H9 (cell line): ENCODE measurements around the gene DOK6. TPM values are rescaled to one million over a fixed set of nuclear protein-coding genes. Genes with fewer than 3 reads are reported as not detected.

Experiments used
- DNase-seq: peaks from one replicate; pipeline ENCODE4 v3.0.0-alpha.2; 2017
- H2AFZ ChIP-seq: one replicate; pipeline ENCODE4 v1.6.1; 2013; ENCODE audit warnings: mild to moderate bottlenecking, low read length, control low read depth, moderate library complexity
- H2AK5ac ChIP-seq: 2 replicates; pipeline ENCODE4 v1.6.1; 2013; ENCODE audit warnings: low read length, control low read depth, mixed read lengths; ENCODE audit not compliant: insufficient read length
- H2BK120ac ChIP-seq: one replicate; pipeline ENCODE4 v1.6.1; 2013; ENCODE audit warnings: low read depth, mild to moderate bottlenecking, low read length, control low read depth, inconsistent platforms; ENCODE audit not compliant: poor library complexity, severe bottlenecking
- H2BK12ac ChIP-seq: 2 replicates; pipeline ENCODE4 v1.6.1; 2013; ENCODE audit warnings: low read length, control low read depth, mixed read lengths, low read depth; ENCODE audit not compliant: insufficient read length
- H2BK15ac ChIP-seq: 2 replicates; pipeline ENCODE4 v1.6.1; 2013; ENCODE audit warnings: low read depth, low read length, control low read depth
- H2BK20ac ChIP-seq: one replicate; pipeline ENCODE4 v1.6.1; 2013; ENCODE audit warnings: low read depth, mild to moderate bottlenecking, low read length, control low read depth, inconsistent platforms; ENCODE audit not compliant: poor library complexity, severe bottlenecking
- H2BK5ac ChIP-seq: 2 replicates; pipeline ENCODE4 v1.6.1; 2013; ENCODE audit warnings: low read length, control low read depth, mixed read lengths; ENCODE audit not compliant: insufficient read length
- H3K14ac ChIP-seq: 2 replicates; pipeline ENCODE4 v1.6.1; 2013; ENCODE audit warnings: low read length, control low read depth; ENCODE audit not compliant: insufficient read depth
- H3K18ac ChIP-seq: 2 replicates; pipeline ENCODE4 v1.6.1; 2013; ENCODE audit warnings: low read depth, mild to moderate bottlenecking, mixed read lengths, low read length, control low read depth; ENCODE audit not compliant: insufficient read length
- H3K23ac ChIP-seq: 2 replicates; pipeline ENCODE4 v1.6.1; 2013; ENCODE audit warnings: low read length, control low read depth, mixed read lengths, low read depth; ENCODE audit not compliant: insufficient read length
- H3K23me2 ChIP-seq: 2 replicates; pipeline ENCODE4 v1.6.1; 2013; ENCODE audit warnings: low read depth, mild to moderate bottlenecking, mixed read lengths, low read length, control low read depth; ENCODE audit not compliant: insufficient read length, poor library complexity, severe bottlenecking
- H3K27ac ChIP-seq: 2 replicates; pipeline ENCODE4 v1.5.1; 2013; ENCODE audit warnings: low read length, control low read depth, mixed read lengths, low read depth; ENCODE audit not compliant: insufficient read length
- H3K27me3 ChIP-seq: 2 replicates; pipeline ENCODE4 v1.6.1; 2013; ENCODE audit warnings: low read length, control low read depth, inconsistent platforms; ENCODE audit not compliant: insufficient read depth
- H3K4ac ChIP-seq: 2 replicates; pipeline ENCODE4 v1.6.1; 2013; ENCODE audit warnings: low read depth, mild to moderate bottlenecking, control low read depth, inconsistent platforms, low read length, moderate library complexity
- H3K4me1 ChIP-seq: 2 replicates; pipeline ENCODE4 v1.6.1; 2013; ENCODE audit warnings: low read length, control low read depth, inconsistent platforms; ENCODE audit not compliant: insufficient read depth
- H3K4me2 ChIP-seq: 2 replicates; pipeline ENCODE4 v1.6.1; 2013; ENCODE audit warnings: low read length, control low read depth, mixed read lengths; ENCODE audit not compliant: insufficient read length, insufficient read depth
- H3K56ac ChIP-seq: 2 replicates; pipeline ENCODE4 v1.6.1; 2013; ENCODE audit warnings: low read depth, mild to moderate bottlenecking, mixed read lengths, low read length, control low read depth; ENCODE audit not compliant: insufficient read length
- H3K79me1 ChIP-seq: 2 replicates; pipeline ENCODE4 v1.6.1; 2013; ENCODE audit warnings: low read depth, mild to moderate bottlenecking, moderate library complexity, low read length, control low read depth, inconsistent platforms; ENCODE audit not compliant: insufficient read depth, poor library complexity, severe bottlenecking
- H3K79me2 ChIP-seq: 2 replicates; pipeline ENCODE4 v1.6.1; 2013; ENCODE audit warnings: low read length, control low read depth, inconsistent platforms; ENCODE audit not compliant: insufficient read depth
- H3K9ac ChIP-seq: 2 replicates; pipeline ENCODE4 v1.6.1; 2013; ENCODE audit warnings: low read length, control low read depth, mixed read lengths; ENCODE audit not compliant: insufficient read length; ENCODE audit errors: extremely low read depth
- H3K9me3 ChIP-seq: one replicate; pipeline ENCODE4 v1.6.1; 2013; ENCODE audit warnings: low read depth, low read length, inconsistent platforms; ENCODE audit not compliant: control insufficient read depth
- H3T11ph ChIP-seq: one replicate; pipeline ENCODE4 v1.6.1; 2013; ENCODE audit warnings: mild to moderate bottlenecking, low read length, control low read depth, inconsistent platforms
- H4K20me1 ChIP-seq: one replicate; pipeline ENCODE4 v1.6.1; 2013; ENCODE audit not compliant: control insufficient read depth, insufficient read length, insufficient read depth
- H4K5ac ChIP-seq: 2 replicates; pipeline ENCODE4 v1.6.1; 2013; ENCODE audit warnings: low read depth, mild to moderate bottlenecking, mixed read lengths, low read length, control low read depth; ENCODE audit not compliant: insufficient read length
- H4K8ac ChIP-seq: replicated peaks from 2 replicates; pipeline ENCODE4 v1.6.1; 2013; ENCODE audit warnings: low read length, control low read depth, mixed read lengths, low read depth; ENCODE audit not compliant: insufficient read length
- H4K91ac ChIP-seq: 2 replicates; pipeline ENCODE4 v1.6.1; 2013; ENCODE audit warnings: low read depth, mild to moderate bottlenecking, moderate library complexity, mixed read lengths, low read length, control low read depth; ENCODE audit not compliant: insufficient read length
- H3K27ac Mint-ChIP-seq, 3 experiments: 2 replicates in 2 of 3; 3 replicates in 1 of 3; pipeline ENCODE4 v1.8.0; 2020 to 2021; ENCODE audit warnings: mixed read lengths in 3 of 3, mild to moderate bottlenecking in 1 of 3, moderate library complexity in 1 of 3
- H3K27me3 Mint-ChIP-seq: 2 replicates; pipeline ENCODE4 v1.8.0; 2021; ENCODE audit warnings: low read depth, mild to moderate bottlenecking, moderate library complexity, mixed read lengths
- H3K36me3 Mint-ChIP-seq, 3 experiments: 2 replicates in 2 of 3; 3 replicates in 1 of 3; pipeline ENCODE4 v1.8.0; 2020 to 2021; ENCODE audit warnings: low read depth in 3 of 3, mixed read lengths in 3 of 3; ENCODE audit not compliant: insufficient read depth in 1 of 3
- H3K4me1 Mint-ChIP-seq, 2 experiments: 2 replicates each; pipeline ENCODE4 v1.8.0; 2020; ENCODE audit warnings: mixed read lengths in 2 of 2
- H3K4me3 Mint-ChIP-seq, 2 experiments: 2 replicates in 1 of 2; 3 replicates in 1 of 2; pipeline ENCODE4 v1.8.0; 2020 to 2021; ENCODE audit warnings: mild to moderate bottlenecking in 2 of 2, mixed read lengths in 2 of 2, moderate library complexity in 1 of 2
- H3K9me3 Mint-ChIP-seq, 2 experiments: 2 replicates in 1 of 2; 3 replicates in 1 of 2; pipeline ENCODE4 v1.8.0; 2020; ENCODE audit warnings: mild to moderate bottlenecking in 2 of 2, mixed read lengths in 2 of 2, moderate library complexity in 1 of 2
- WGBS: extraction: QIAGEN DNeasy Blood & Tissue Kit; methylation state at CpG from one replicate; pipeline ENCODE4 v1.1.7; 2013; ENCODE audit warnings: missing lambda C conversion rate, low lambda C conversion rate, mixed read lengths; ENCODE audit not compliant: insufficient read length; ENCODE audit errors: extremely low coverage; 5-methylcytosine and 5-hydroxymethylcytosine counted together
- total RNA-seq: library from RNA; stranded (reverse); gene quantifications from 2 replicates; pipeline ENCODE4 v1.2.1, GENCODE V29; 2021
- TF ChIP-seq, protein P1 (sequence below): fragments of 200-600 bp; sonication (generic); conservative IDR thresholded peaks from 3 replicates; pipeline ENCODE4 v1.8.0; 2021; ENCODE audit warnings: antibody characterized with exemption, mild to moderate bottlenecking

DOK6 gene
- total RNA-seq, 1 experiment from 2014 or later: 0.20 TPM

DNA sequence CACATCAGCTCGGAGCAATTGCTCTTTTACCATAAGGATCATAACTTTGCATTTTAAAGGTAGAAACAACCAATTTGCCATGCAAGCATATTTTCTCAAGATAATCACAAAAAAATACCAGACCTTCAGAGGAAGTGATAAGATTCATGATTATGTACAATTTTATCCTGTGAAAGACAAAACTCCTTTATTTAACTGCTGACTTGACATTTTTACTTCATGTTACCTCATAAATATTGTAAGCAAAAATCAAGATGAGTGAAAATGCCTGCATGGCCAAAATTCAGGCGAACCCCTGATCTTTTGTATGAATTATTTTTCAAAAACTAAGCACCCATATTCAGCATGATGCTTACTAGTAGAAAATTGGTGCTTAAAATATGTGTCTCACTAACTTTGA, 300.6 kb downstream of the DOK6 start:
- Histone ChIP-seq H2AFZ (no peak overlapping the region), H3K4me2 (no peak overlapping the region), H3K9ac (no peak overlapping the region), H3K4ac (no peak overlapping the region), H3K9me3 (no peaks in the 10 kb centered on the region), H4K20me1 (no peaks in the 10 kb centered on the region), H3K23ac (no peak overlapping the region), H2BK5ac (no peak overlapping the region), H3K23me2 (no peaks in the 10 kb centered on the region), H3K56ac (no peak overlapping the region), H2AK5ac (no peak overlapping the region), H2BK15ac (no peak overlapping the region), H3K27ac (no peak overlapping the region), H3K18ac (no peak overlapping the region), H3K79me1 (no peaks in the 10 kb centered on the region), H2BK12ac (no peak overlapping the region), H4K5ac (no peak overlapping the region), H3K79me2 (no peaks in the 10 kb centered on the region), H2BK120ac (no peak overlapping the region), H3T11ph (no peak overlapping the region), H3K14ac (no peak overlapping the region), H4K91ac (no peak overlapping the region), H3K27me3 (peaks cover 4% of the 10 kb centered on the region; the same call in 1 of the 2 replicates), H4K8ac (no peak overlapping the region), H2BK20ac (no peak overlapping the region), H3K4me1 (no peaks in the 10 kb centered on the region)
- peaks cover 10 to 13% of the 10 kb centered on the region in 2 experiments for H3K4me1 Mint-ChIP-seq
- no peak overlapping the region for H3K27ac Mint-ChIP-seq
- peaks cover 3 to 9% of the 10 kb centered on the region in 2 experiments for H3K9me3 Mint-ChIP-seq
- H3K36me3 Mint-ChIP-seq: peaks cover 0 to 10% (median 0%) of the 10 kb centered on the region in 3 experiments; a peak in 3 of 7 replicates
- peaks cover 41% of the 10 kb centered on the region for H3K27me3 Mint-ChIP-seq
- DNase-seq: no peak
- TF ChIP-seq, protein P1, sequence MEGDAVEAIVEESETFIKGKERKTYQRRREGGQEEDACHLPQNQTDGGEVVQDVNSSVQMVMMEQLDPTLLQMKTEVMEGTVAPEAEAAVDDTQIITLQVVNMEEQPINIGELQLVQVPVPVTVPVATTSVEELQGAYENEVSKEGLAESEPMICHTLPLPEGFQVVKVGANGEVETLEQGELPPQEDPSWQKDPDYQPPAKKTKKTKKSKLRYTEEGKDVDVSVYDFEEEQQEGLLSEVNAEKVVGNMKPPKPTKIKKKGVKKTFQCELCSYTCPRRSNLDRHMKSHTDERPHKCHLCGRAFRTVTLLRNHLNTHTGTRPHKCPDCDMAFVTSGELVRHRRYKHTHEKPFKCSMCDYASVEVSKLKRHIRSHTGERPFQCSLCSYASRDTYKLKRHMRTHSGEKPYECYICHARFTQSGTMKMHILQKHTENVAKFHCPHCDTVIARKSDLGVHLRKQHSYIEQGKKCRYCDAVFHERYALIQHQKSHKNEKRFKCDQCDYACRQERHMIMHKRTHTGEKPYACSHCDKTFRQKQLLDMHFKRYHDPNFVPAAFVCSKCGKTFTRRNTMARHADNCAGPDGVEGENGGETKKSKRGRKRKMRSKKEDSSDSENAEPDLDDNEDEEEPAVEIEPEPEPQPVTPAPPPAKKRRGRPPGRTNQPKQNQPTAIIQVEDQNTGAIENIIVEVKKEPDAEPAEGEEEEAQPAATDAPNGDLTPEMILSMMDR: no peak
- no CpG with 5 or more reads among the region's 2 CpGs for WGBS
- no peak overlapping the region for H3K4me3 Mint-ChIP-seq
